NCI-H2107 treated with DMSO at 0.1 percent for 48 hours (cell line): ENCODE measurements around the gene PDE2A.

Experiments
- DNase-seq: peaks from one replicate; lab custom pipeline; 2025; ENCODE audit not compliant: unreplicated experiment; lab: John Stamatoyannopoulos, UW

PDE2A gene

GRCh38 chr11:72552399-72552910, 121.8 kb downstream of the PDE2A start:
- DNase-seq = no peak

GRCh38 chr11:72551571-72551970, 122.7 kb downstream of the PDE2A start:
- no peak for DNase-seq

- DNase-seq = no peak
Observed at GRCh38 chr11:72548463-72548862, 125.8 kb downstream of the PDE2A start.

- no peak for DNase-seq
Observed at GRCh38 chr11:72546866-72547265, 127.4 kb downstream of the PDE2A start.

- no peak for DNase-seq
Observed at GRCh38 chr11:72544589-72544988, 129.6 kb downstream of the PDE2A start.

GRCh38 chr11:72543849-72544542, 130.2 kb downstream of the PDE2A start:
- no peak for DNase-seq

- no peak for DNase-seq
Observed at GRCh38 chr11:72541257-72541974, 132.8 kb downstream of the PDE2A start.

- no peak for DNase-seq
Observed at GRCh38 chr11:72537051-72537450, 137.2 kb downstream of the PDE2A start.

GRCh38 chr11:72535194-72535547, 139.1 kb downstream of the PDE2A start:
- DNase-seq = no peak

- DNase-seq = no peak
Observed at GRCh38 chr11:72534371-72535193, 139.6 kb downstream of the PDE2A start.

- DNase-seq = no peak
Observed at GRCh38 chr11:72529068-72529467, 145.2 kb downstream of the PDE2A start.

GRCh38 chr11:72528121-72528520, 146.1 kb downstream of the PDE2A start:
- no peak for DNase-seq
